Measurements from ENCODE around the gene SPATA13. TPM values are rescaled to one million over a fixed set of nuclear protein-coding genes. Genes with fewer than 3 reads are reported as not detected.

SPATA13 gene
- total and polyA plus RNA-seq, 2 donors (not counting 3 experiments of a cell fraction or from before 2014, with no cell fraction given) = 6.6 to 12.9 TPM

DNA sequence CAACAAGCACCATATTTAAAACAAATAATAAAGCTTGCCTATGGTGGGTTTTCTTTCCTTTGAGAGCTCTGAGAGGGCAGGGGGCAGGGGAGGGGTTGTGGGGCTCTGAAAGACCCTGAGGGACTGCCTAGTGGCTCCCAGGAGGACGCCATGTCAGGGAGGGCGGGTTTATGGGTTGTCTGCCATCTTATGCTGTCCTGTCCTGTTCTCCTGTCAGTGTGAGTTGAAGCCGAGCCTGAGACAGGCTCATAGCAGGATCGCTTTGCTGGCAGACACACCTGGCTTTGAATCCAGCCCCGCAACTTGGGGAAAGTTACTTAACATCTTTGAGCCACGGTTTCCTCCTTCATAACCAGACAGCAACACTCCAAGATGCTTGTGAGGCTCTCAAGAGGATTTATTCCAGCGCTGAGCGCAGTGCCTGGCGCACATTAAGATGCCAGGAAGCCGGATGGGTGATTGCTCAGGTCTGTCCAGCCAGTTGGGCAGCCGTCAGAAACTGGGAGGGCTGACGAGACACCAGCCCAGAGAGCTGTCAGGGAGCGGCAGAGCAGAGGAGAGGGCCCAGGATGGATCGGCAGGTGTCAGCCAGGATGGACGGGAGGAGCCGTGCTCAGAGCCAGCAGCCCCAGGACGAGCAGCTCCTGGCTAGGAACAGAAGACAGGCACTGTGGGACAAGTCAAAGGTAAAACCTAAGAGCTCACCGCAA, 112.1 kb downstream of the SPATA13 start:
- DNase-seq (ENCODE audit: low read depth, low spot score) = no peak
- CTCF ChIA-PET = interaction anchor here (0.6 kb wide), 1 partner anchor 11 kb away, joined by 3 read pairs; no protein-coding TSS in a partner anchor
- POLR2A ChIA-PET = no interaction called here

More for the DNA sequence above, 112.1 kb downstream of the SPATA13 start:
- Histone ChIP-seq H3K79me2 (ENCODE audit: control insufficient read depth, insufficient read depth, low read length) (no peaks in the 10 kb centered on the region), H2AFZ (ENCODE audit: low read depth, low read length) (no peak overlapping the region), H3K27ac (ENCODE audit: insufficient read depth, low read depth, low read length) (no peak overlapping the region), H3K9me1 (replicated peaks; ENCODE audit: control insufficient read depth, extremely low read depth, insufficient read depth, low read length) (no peaks in the 10 kb centered on the region), H3K4me2 (ENCODE audit: insufficient read depth, low read length) (peak overlapping the region; percentile 72), H3K36me3 (ENCODE audit: control insufficient read depth in 2 of 2, extremely low read depth in 1 of 2, insufficient read depth in 2 of 2, low read length in 2 of 2) (no peaks in the 10 kb centered on the region), H4K20me1 (replicated peaks; ENCODE audit: control insufficient read depth, extremely low read depth, insufficient read depth, low read length) (no peaks in the 10 kb centered on the region), H3K4me3 (replicated peaks in 1 of 3; ENCODE audit: insufficient read depth in 1 of 3, low read depth in 1 of 3, low read length in 3 of 3) (peak overlapping the region in 1 of 3 experiments; percentile 58), H3K9ac (replicated peaks; ENCODE audit: extremely low read depth, insufficient read depth, low read length) (peak overlapping the region; percentile 12), H3K27me3 (ENCODE audit: control insufficient read depth in 2 of 2, insufficient read depth in 2 of 2, low read length in 2 of 2) (no peaks in the 10 kb centered on the region), H3K9me3 (replicated peaks; ENCODE audit: control insufficient read depth, insufficient read depth, low read length) (no peaks in the 10 kb centered on the region), H3K4me1 (ENCODE audit: control insufficient read depth, extremely low read depth, insufficient read depth, low read length) (peaks cover 22% of the 10 kb centered on the region)
- dilution Hi-C loops (cut with MboI; ENCODE audit: extremely low pct_ligation_motif_present, low sequenced_read_pairs) (no loop called here), intact Hi-C loops (cut with micrococcal nuclease) (no loop called here)
- no peak for TF ChIP-seq JUN (IDR thresholded peaks at IDR 0.05; ENCODE audit: borderline replicate concordance, insufficient read depth, insufficient read length, low read depth)
- TF ChIP-seq FOS (IDR thresholded peaks at IDR 0.05; ENCODE audit: borderline replicate concordance, insufficient read depth, low read length) = no peak
- no peak for TF ChIP-seq MYC (IDR thresholded peaks at IDR 0.05; ENCODE audit: low read depth, low read length)
- no peak for TF ChIP-seq POLR2A (IDR thresholded peaks at IDR 0.05; ENCODE audit: low read depth, low read length)
- no peak for TF ChIP-seq GATA2 (IDR thresholded peaks at IDR 0.05; ENCODE audit: insufficient read depth, insufficient read length, low read depth, low read length)
- TF ChIP-seq, protein P1, sequence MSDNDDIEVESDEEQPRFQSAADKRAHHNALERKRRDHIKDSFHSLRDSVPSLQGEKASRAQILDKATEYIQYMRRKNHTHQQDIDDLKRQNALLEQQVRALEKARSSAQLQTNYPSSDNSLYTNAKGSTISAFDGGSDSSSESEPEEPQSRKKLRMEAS (IDR thresholded peaks at IDR 0.05; ENCODE audit: insufficient read depth, insufficient read length) = no peak
- no peak for TF ChIP-seq POLR2AphosphoS5 (IDR thresholded peaks at IDR 0.05; ENCODE audit: insufficient read depth, low read depth, low read length)
- TF ChIP-seq, protein P2, sequence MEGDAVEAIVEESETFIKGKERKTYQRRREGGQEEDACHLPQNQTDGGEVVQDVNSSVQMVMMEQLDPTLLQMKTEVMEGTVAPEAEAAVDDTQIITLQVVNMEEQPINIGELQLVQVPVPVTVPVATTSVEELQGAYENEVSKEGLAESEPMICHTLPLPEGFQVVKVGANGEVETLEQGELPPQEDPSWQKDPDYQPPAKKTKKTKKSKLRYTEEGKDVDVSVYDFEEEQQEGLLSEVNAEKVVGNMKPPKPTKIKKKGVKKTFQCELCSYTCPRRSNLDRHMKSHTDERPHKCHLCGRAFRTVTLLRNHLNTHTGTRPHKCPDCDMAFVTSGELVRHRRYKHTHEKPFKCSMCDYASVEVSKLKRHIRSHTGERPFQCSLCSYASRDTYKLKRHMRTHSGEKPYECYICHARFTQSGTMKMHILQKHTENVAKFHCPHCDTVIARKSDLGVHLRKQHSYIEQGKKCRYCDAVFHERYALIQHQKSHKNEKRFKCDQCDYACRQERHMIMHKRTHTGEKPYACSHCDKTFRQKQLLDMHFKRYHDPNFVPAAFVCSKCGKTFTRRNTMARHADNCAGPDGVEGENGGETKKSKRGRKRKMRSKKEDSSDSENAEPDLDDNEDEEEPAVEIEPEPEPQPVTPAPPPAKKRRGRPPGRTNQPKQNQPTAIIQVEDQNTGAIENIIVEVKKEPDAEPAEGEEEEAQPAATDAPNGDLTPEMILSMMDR (IDR thresholded peaks at IDR 0.05; ENCODE audit: extremely low read depth in 1 of 2, insufficient read depth in 1 of 2, low read depth in 1 of 2, low read length in 2 of 2) = no peak
- no peak for TF ChIP-seq EZH2 (IDR thresholded peaks at IDR 0.05; ENCODE audit: borderline replicate concordance, low read depth, low read length, severe bottlenecking)
- no TSS peak for BruUV-seq (replicated peaks)
- FAIRE-seq = no peak

All from endothelial cell of umbilical vein (primary cell).